Stimulated activated CD4-positive, alpha-beta T cell treated with anti-CD3 and anti-CD28 coated beads, Interleukin-12 subunit alpha, Interleukin-12 subunit beta, amount 100 ng/mL, for 4 hours (primary cell): Measurements from ENCODE around the gene ALG9.

ENCODE experiments used
- DNase-seq: peaks from one replicate; pipeline ENCODE4 v3.0.0-alpha.2; 2020

ALG9 gene

DNA sequence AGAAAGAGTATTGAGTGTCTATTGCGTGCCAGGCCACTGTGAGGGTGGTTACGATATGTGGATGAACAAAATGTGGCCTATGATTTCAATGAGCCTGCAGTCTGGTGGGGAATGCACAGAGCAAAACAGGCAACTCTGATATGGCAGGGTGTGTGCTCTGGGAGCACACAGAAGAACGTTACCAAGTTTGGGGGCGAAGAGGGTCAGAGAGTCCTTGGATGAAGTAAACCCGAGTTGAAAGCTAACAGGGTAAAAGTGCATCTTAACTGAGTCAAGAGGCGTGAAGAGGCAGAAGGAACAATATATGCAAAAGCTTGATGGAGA is 8.2 kb upstream of the ALG9 start:
- no peak for DNase-seq

DNA sequence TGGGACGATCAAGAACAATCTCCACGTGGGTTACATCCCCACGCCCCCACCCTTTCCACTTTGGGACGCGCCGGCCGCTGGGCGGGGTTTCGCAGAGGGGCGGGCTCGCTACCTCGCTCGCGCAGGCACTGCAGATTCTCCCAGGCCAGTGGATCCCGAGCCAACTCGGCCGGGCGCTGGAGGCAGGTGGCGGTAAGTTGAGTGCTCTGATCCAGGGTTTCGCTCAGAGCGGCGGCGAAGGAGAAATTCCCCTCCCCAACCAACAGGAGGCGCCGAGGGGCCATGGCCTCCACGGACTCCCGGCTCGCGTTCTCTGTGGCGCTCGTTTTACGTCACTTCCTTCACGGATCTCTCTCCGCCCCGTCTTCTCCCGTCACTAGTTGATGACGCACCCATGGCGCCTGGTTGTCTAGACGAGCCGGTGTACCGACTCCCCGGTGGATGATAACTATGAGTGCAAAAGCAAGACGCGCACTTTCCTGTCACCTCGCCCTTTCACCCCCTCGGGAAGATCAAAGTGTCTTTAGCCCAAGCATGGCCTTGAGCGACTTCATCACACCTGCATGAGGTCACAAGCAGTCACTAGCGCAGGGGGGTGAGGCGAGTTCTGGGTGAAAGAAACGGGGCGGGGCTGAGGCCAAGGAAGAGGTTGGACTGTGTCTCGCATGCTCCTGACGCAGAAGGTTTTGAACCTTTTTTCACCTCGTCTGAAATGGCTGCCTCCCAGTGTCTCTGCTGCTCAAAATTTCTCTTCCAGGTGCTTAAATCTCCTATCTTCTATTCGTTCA is 7.7 kb upstream of the ALG9 start, which contains the start of the genes CFAP68 and FDXACB1:
CFAP68 (plus strand) TSS at position 693 of the 788 bp plus-strand sequence; CDS start at position 713, 20 bp downstream.
FDXACB1 (minus strand) TSS at position 317 of the 788 bp plus-strand sequence; CDS start at position 284, 33 bp downstream.
- peak; percentile 87 for DNase-seq

DNA sequence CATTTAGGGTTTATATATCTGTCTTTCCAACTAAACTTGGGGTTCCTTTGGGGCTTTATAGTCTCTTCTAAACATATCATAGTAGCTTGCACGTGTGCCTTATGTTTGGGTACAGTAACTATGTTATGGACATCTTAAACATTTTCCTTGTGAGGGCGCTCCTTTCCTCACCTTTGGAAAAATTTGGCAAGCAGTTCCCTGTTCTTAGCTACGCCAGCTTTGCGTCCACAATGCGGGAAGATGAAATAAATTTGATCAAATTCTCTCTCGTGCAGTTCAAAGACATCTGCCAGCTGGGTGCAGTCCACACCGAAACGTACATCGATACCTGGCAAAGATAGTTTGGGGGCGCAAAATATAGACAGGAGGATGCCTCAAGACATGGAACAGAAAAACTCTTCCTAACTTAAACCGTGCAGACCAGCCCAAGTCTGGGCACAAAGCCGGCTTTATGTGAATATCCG is 7.0 kb upstream of the ALG9 start:
- DNase-seq: no peak

DNA sequence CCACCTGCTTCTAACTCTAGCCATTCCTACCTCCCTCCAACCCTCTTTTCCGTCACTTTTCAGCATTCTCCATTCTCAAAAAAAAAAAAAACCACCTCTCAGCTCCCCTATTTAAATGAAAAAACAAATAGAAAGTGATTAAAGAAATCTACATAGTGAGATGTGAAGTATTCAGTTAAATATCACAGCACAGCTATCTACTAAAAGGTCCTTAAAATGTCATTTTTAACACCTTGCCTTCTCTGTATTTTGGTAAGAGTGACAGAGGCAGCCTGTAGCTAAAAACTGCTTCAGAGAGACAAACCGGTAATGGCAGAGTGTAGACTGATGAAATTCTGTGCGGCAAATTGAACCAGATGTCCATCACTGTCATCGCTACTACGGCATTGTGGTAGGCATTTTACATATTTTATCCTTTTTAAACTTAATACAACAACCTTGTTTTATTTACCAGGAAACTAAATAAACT is 346 bp upstream of the ALG9 start:
- no peak for DNase-seq

DNA sequence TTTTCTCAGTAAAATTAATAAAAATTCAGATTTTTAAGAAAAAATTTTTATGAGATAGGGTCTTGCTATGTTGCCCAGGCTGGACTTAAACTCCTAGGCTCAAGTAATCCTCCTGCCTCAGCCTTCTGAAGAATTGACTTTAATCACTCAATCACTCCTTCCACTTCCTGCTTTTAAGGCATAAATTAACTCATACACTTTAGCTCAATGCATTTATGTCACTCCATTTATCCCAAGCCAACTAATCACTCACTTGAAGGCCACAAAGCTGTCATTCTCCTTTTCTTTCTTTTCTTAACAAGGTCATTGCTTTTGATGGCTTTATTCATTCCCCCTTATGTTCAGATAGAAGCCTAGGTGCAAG is 877 bp downstream of the ALG9 start:
- DNase-seq: no peak

DNA sequence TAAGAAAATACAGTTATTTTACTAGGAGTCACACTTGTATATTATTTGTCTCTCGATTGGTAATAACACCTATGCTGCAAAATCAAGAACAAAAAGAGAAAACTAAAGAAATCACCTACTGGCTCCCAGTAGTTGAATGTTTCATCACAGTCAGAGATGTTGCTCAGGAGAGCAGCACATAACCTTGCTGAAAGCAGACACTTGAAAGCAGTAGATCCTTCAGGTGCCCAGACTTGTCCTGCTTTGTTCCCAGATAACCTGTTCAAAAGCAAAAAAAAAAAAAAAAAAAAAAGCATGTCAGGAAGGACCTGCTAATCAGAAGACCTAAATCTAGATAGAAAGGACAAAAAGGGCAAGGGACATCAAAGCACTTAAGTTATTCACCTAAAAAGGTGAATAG is 1.3 kb downstream of the ALG9 start:
- DNase-seq: no peak

DNA sequence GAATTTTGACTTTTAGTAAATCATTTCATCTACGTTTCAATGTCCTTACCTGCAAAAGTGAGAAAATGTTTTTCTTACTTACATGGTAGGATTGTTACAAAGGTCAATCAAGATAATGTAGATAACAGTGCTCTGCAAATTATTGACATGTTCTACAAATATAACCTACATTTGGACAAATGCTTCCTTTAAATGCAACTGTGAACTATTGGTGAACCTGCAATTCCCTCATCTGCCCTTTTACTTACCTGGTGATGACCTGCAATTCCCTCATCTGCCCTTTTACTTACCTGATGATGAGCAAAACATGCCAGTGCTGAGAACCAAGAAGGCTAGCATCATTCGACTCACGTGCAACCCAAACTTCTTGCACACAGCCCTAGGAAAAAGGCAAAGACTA is 11.1 kb downstream of the ALG9 start:
- no peak for DNase-seq

DNA sequence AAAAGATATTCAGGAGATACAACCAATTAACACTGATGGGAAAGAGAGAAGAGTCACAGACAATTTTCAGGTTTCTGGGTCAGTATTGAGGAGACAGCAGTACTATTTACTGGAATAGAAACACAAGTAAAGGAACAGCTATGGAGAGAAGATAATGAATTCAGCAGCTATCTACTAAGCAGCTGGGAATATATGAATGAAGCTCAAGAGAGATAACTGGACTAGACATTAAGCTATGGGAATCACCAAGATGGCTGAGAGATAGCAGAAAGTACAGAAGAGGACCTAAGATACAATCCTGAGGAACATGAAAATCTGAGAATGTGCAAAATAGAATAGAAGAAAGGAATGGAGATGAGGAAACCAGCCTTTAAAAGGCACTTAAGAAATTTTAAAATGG is 15.9 kb downstream of the ALG9 start:
- no peak for DNase-seq

DNA sequence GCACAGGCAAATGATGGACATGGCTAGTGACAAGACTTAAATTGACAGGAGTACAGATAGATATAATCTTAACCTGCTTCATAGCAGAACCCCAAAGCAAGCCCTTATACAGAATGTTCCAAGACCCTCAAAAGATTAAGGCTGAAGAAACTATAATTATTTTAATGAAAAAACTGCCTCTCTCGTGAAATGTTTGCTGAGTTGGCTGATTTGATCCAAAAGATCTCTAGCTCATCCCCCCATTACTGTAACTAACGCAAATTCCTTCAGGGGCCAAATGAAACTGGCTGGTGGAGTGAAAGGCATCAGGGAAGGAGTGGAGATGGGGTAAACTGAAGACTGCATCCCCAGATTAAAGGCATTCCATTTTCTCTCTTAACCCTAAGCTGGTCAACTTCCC is 19.3 kb downstream of the ALG9 start:
- no peak for DNase-seq

DNA sequence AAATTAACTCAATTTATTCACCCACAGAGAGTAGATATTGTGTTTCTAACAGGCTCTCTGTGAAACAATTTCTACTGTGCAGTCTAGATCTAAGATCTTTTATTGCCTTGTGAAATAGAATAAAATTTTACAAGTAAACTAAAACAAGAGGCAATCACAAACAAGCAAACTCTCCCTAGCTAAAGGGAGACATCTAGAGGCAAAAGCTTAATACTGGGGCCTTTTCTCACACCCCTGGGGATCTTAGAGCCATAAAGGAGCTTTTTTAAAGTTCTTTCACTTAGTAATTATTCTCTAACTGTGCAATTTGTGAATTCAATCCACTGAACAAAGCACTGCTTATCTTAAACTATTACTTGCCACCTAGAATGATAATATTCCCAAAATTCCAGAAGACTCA is 19.7 kb downstream of the ALG9 start:
- no peak for DNase-seq

DNA sequence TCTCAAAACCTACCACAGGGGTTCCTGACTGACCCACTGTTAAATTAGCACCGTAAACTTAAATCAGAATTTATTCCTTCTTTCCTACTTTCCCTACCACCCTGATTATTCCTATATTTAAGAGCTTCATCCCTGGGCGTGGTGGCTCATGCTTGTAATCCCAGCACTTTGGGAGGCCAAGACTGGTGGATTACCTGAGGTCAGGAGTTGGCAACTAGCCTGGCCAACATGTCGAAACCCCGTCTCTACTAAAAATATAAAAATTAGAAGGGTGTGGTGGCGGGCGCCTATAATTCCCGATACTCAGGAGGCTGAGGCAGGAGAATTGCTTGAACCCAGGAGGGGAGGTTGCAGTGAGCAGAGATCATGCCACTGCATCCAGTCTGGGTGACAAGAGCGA is 20.3 kb downstream of the ALG9 start:
- no peak for DNase-seq

DNA sequence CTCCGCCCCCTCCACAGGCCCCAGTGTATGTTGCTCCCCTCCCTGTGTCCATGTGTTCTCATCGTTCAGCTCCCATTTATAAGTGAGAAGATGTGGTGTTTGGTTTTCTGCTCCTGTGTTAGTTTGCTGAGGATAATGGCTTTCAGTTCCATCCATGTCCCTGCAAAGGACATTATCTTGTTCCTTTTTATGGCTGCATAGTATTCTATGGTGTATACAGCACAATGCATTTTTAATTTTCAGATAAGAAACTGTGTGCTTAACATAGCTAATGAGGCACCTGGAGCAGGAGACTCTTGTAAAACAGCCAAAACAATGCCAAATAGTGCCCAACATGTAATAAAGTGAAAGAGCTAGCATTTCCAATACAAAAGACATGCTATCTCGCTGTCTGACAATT is 21.8 kb downstream of the ALG9 start:
- no peak for DNase-seq

DNA sequence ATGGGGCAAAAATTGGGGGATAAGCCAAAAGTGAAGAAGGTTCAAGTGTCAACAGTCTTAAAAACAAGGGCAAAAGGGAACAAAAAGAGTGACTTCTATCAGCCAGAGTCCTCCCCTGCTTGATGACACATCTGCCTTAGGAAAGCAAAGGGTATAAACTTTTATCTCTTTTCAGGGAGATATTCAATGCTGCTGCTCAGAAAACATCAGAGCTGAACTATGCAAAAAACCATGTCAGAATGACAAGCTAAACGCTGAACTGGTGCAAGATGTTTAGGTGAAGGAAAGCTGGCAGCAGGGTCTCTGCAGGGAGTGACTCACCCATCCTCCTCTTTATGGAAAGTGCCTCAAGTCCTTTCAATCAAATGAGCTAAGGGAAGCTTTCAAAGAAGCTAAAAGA is 24.7 kb downstream of the ALG9 start:
- no peak for DNase-seq

DNA sequence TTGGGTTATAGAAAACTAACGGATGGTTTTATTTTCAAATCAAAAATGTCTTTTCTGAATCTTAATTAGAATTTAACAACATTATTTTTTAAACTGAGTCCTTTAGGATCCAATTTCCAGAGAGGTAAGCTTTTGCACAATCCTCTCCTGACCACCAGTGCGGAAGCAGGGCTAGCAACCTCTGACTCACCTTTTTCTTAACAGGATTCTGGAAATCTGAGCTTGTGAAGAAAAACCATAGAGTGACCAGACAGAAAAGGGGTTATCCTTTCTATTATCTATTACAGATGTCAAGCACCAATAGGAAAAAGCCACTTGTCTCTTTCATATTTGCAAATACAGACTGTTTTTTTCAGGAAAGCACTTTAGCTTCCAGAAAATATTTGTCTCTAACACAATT is 25.3 kb downstream of the ALG9 start:
- DNase-seq: no peak

DNA sequence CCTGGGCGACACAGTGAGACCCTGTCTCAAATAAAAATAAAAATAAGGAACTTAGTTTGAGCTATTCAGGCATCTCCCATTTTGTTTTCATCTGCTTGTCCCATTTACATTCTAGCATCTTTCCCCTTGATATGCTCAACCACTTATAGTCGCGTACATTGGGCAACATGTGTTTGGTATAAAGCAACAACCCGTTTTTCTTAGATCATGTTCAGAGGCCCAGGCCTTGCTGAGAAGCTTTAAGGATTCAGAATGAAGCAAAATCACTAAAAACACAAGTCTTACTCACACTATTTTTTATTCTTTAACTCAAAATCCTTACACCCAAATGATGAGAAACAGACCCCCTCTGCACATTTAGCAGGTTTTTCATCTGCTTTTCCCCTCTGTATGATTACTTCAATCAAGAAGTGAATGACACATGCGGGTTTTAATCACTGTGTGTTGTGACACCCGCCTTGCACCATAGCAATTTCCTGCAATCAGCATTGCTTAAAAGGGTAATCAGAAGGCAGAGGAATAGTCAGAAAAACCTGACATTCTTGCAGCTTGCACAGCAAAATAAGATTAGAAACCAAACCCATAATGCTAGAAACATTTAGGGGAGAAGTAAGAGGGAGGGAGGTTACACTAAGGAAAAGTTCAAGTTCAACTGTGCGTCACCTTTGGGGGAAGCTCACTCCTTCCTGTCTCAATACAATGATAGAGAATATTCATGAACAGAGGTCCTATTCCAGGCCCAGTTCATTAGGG is 25.9 kb downstream of the ALG9 start:
- no peak for DNase-seq

DNA sequence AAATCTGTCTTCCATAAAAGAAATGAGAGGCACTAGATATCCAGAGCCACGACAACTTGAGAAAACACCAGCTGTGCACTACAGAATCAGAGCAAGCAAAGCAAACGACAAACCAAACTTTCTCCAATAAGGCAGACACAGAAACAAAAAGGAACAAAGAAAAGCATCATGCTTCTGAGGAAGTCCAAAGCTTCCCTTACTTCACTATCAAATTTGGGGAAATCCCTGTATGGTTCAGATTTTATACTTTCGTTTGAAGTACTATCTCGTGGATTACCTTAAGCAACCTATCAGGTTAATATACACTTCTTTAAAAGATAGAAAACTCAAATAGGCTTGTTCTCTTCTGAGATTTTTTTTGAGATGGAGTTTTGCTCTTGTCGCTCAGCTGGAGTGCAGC is 27.7 kb downstream of the ALG9 start:
- DNase-seq: no peak

DNA sequence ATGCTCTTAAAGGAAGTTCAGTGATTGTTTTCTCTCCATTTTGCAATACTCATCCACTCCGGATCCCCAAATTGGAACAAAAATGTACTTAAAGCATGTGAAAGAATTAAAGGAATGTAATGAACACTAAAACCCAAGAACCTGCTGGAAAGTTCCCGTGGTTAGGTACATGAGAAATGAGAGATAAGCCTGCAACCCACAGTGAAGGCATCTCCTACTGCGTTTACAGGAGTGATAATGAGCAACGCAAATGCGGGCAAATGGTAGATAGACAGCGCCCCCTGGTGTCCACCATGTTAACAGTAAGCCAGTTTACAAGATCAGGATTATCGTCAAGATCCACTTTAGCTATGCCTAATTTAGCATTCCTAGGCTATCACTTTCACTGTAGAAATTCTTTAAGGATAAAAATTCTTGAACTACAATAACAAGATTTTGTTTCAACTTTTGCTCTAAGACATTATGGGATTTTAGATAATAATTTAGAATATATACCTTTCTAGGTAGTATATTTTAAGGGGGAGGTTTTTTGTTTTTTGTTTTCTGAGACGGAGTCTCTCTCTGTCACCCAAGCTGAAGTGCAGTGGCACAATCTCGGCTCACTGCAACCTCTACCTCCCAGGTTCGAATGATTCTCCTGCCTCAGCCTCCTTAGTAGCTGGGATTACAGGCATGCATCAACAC is 29.9 kb downstream of the ALG9 start:
- peak; percentile 84 for DNase-seq

DNA sequence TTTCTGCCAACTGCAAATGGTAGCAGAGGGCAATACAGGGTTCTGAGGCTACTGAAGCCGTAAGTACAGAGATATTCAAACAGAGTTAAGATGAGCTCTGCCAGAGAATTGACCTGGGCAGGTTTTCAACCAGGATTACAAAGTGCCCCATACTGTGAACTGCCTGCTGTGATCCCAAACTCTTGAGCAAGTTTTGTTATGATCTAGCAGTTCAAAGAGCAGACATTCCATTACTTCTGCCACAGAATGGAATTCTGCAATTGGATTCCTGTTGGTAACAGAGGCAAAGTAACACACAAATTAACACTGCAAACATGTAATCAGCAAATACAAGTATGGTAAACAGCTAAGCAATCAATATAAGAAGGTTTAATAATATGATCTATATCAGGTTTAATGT is 31.2 kb downstream of the ALG9 start:
- no peak for DNase-seq

DNA sequence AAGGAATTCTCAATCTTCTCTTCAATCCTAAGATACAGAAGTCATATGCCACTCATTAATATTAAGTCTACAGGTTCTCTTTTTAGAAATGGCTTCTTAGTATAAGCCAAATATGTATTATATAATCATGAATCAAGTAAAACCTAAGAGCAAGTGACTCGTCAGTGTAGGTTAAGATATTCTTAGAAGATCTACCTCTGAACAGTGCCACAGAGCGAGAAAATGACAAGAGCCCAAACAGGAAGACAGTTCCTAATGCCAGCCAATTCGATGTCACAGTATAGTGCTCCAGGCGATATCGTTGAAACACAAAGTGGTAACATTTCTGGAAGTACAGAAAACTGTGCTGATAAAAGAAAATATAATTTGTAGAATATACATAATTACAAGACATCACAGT is 33.3 kb downstream of the ALG9 start:
- DNase-seq: no peak

DNA sequence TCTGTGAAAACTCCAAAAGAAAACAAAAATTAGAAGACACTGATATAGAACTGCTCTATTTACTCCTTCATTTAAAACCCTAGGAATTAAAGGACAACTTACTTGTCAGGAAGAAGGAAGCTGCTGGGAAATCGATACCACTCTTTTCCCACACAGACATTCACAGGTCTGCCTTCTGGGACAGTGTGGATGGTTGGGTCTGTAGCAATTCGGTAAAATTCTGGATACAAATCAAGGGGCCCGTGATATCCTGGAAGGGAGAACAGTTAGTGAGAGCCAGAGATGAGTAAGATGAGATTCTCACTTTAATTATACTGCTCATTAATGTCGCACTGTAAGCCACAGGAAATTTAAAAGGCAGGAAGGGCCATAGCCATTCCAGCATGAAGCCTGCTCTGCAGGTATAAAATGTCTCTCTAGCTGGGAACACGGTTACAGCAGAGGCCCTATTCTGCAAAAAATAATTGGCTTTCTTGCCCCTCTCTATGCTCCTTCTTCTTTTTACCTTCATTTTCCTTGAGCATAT is 34.0 kb downstream of the ALG9 start:
- DNase-seq: no peak

DNA sequence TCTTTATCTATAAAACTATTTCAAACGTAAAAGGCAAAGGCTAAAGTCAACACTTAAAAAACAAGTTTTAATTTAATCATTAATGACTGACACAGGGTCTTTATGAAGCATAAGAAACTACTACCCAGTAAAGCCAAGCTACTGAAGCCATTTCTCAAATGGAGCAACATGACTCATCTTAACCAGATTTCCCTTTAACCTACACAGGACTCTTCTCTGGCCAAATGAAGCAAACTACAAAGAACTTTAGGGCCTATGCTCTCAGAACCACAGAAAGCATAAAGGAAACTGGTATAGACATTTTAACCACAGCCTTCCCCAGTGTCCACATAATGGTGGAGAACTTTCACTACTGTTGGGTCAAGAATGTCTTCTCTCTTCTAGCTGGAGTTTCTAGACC is 34.7 kb downstream of the ALG9 start:
- DNase-seq: no peak

DNA sequence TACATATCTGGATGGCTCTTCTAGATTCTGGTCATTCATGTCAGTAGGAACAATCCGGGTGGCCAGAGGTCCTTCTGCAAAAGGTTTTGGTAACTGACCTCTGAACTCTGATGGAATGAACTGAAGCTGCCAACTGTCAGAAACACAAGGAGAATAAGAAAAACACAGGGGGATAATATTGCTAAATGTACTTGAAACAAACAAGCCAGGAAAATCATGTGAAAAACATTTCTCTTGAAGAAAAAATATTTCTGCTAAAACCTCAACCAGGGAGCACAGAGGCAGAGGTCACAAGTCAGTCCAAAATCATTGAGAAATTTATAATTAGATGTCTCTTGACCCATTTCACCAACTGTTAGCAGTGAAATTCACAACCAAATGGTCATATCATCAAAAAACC is 35.2 kb downstream of the ALG9 start:
- no peak for DNase-seq

DNA sequence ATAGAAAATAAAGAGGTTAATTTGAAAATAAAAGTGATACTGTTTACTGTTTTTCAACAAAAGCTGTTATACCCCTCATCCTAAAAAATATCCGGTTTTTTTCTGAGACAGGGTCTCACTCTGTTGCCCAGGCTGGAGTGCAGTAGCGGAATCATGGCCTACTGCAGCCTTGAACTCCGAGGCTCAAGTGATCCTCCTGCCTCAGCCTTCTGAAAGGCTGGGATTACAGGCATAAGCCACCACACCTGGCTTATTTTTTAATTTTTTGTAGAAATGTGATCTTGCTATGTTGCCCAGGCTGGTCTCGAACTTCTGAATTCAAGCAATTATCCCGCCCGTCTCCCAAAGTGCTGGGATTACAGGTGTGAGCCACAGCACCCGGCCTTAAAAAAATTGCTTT is 35.7 kb downstream of the ALG9 start:
- no peak for DNase-seq
